Stimulated activated CD8-positive, alpha-beta memory T cell treated with anti-CD3 and anti-CD28 coated beads, Interleukin-2, amount 100 ng/mL, for 48 hours (primary cell): Measurements from ENCODE around the gene LCLAT1.

Experiments used
- DNase-seq, 2 donors: peaks; one replicate each; pipeline ENCODE4 v3.0.0-alpha.2; 2020; ENCODE audit warnings: low read depth in 2 of 2

The LCLAT1 gene

GRCh38 chr2:30447149-30448045, at the start of gene LCLAT1:
Gene LCLAT1 (plus strand): TSS chr2:30447246. CDS start chr2:30525591, 78,345 bp downstream.
- peak; percentile 81 to 84 for DNase-seq

DNA sequence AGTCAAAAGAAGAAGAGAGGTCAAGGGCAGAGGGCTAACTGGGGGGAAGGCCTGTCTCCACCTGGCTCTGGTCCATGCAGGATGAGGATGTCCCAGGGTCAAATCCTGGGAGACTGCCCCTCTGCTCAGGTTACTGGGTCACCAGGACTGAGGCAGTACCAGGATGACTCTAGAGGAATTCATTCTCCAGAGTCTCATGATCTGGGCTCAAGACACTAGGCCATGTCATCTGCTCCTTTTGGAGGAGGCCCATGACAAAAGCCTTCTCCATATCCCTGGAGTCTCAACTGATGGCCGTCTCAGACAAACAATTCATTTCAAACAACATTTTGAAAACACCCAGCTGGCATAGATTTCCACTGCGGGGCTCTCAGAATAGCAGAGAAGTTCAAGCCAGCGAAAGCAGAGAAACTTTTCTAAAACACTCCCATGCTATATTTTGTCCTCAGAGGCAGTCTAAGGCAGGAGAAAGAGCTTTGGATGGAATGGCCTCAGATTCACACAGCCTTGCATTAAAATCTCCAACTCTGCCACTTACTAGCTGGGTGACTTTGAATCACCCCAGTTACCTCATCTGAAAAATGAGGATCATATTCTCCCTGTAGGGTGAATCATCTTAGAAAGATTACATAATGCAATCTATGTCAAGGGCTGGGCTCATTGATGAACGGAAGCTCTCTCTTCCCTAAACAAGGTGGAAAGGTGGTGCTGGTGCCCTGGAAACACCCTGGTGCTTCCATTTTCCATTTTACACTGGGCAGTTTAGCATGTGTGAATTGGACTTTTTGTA, 48.8 kb upstream of the LCLAT1 start:
- DNase-seq: no peak

DNA sequence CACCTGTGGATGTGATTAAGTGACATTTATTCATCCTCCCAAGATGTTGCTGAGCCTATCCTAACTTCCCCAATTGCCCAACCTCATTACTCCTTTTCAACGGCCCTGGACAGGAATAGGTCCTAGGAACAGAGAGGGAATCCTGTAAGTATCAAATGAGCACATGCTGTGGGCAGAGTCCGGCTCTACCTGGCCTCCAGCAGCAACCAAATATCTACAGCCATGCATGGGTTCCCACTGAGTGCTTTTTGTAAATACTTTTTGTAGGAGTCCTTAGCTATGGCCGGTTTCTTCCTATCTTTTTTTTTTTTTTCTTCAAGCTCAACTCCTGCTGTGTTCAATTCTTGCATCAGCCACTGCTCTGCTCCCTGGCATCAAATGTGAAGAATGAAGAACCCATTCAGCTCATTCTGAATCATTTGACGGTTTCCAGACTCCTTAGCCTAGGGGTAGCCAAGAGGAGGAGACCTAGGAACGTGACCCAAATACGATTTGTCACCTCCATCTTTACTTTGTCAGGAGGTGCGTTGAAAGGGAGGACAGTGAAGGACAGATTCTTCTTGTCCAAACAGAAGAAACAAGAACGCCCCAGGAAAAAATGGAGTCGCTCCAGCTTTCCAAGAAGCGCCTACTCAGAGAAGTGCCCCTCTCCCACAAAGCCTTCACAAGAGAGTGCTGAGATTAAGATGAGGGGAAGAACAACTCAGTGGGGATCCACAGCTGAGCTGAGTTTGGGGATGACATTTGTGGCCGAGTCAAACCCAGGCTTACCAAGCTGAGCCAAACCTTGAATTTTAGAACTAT, 46.7 kb upstream of the LCLAT1 start:
- no peak for DNase-seq

DNA sequence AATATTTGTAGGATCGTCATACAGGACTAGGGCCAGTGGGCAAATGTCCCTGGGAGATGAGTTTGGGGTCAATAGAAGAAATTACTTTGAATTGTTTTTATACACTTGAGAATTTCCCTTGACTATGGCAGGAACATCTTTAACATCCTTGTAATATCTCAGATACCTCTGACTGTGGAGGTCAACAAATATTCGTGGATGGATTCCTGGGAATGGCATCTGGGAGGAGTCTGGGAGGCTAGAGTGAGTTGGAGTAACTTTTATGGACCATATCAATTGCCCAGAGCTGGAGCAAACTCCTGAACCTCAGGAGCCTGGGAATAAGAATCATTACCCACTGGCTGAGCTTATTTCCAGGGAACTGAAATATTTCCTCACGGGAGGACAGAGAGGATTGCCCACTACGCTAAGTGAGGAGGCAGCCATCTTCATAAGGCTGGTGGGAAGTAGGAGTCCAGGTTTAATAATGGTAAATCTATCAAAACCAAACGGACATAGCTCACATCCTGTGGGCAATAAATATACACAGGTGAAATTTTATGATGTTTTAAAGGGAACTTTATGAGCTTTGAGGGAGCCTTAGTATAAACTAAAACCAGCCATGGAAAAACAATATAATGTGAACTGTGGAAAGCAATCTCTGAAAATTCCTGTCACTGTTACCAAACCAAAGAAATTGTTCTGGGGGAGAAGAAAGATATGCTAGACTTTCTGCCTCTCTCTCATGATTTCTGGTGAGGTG, 44.4 kb upstream of the LCLAT1 start:
- DNase-seq: no peak

GRCh38 chr2:30403592-30404312, 43.3 kb upstream of the LCLAT1 start:
- DNase-seq: no peak

DNA sequence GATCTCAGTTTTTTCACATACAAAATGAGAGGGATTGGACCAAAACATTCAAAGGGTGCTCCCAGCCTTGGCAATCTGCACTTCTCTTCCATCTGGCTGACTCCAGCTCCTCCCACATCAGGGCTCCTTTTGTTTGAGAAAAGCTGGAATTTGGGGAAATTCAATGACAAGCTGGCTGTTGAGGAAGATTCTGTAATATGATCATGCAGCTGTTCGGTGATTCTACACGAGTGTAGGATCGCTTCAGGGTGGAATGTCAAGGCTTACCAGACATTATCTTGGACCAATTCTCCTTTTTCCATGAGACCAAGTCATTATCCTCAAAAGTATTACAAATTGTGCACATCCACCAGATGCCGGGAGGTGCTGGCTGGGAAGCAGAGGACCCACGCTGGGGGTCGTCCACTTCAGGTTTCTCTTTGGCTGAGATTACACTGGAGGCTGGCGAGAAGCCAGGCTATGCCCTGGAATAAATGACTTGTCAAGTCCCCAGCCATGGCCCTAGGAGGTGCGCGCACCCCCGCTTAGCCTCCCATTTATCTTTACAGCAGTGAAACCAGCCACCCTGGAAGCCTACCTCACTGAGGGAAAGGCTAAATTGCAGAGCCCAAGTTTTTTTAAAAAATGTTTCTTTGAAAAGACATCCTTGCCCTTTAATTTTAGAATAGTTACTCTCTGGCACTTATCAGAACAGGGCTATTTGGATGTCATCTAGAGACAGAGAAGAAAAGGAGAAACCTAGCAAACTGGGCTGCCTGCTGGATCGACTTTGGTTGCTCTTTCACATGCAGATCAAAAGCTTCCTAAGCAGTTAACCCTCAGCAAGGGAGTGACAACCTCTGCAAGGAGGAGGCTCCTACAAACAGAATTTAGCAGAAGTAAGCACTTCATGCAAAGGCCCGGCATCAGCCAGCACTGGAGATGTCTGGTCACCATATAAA, 42.5 kb upstream of the LCLAT1 start:
- DNase-seq: no peak

- no peak for DNase-seq
Measured at GRCh38 chr2:30405260-30405605, 41.8 kb upstream of the LCLAT1 start.

- no peak for DNase-seq
Measured at GRCh38 chr2:30406853-30407252, 40.2 kb upstream of the LCLAT1 start.

- DNase-seq: no peak
Measured at GRCh38 chr2:30408961-30409387, 38.1 kb upstream of the LCLAT1 start.

DNA sequence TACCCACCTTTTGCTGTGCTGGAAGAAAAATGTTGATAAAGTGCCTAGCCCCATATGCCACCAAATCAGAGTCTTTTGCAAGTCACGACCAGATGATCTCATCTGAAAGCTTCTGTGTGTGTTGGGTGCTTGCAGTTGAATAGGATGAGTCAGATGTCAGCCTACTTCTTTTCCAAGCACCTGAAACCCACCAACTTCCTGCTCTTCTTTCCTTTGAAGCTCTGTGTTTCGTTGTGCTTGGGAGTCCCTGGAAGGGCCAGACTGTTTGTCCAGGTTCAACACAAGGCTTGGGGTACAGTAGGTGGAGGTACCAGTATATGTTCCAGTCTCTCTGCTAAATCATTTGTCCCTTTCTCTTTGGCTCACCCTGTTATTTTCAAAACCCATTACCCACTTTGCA, 36.8 kb upstream of the LCLAT1 start:
- no peak for DNase-seq

DNA sequence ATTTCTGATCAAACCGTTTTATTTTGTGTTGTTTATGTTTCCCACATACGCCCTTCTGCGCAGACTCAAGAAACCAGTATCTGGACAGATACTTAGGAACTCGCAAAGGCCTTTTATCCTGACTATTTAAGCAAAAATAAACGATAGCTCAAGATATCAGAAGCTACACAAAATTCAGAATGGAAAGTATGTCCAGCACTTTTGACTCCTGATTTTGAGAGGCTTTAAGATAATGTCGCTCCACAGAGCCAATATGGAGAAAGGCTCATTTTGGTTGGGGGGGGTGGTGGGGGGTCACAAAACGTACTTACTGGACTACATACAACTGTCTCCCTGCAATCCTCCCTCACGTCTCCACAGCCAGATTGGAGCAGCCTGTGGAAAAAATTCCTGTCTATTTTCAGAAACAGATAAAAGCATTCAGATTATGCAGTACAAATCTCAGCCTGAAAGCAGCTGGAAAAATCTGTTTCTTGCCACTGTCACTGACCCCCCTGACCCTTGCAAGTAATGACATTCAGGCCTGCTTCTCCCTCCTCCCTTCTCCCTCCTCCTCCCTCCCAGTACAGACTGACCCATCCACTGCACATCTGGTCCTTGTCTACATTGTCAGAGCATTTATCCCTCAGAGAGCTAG, 34.9 kb upstream of the LCLAT1 start:
- no peak for DNase-seq

- DNase-seq: no peak
Measured at GRCh38 chr2:30412684-30413570, 34.1 kb upstream of the LCLAT1 start.

- no peak for DNase-seq
Measured at GRCh38 chr2:30414961-30415360, 32.1 kb upstream of the LCLAT1 start.

DNA sequence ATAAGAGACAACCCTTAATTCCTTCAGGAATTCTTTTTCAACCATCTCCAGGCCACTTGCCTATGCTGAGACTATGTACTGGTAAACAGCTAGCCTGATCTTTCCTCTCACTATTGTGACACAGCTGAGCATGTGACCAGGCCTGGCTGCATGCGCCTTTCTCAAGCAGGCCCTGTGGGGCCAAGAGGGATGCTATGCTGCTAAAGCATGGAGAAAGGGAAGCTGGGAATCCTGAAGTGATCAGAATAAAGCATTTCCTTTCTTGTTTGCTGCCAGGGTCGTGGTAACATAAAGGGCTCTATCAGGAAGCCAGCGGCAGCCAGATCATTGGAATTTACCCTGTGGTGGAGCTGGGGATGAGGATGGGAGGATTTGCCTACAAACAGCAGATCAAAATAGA, 29.8 kb upstream of the LCLAT1 start:
- DNase-seq: no peak

DNA sequence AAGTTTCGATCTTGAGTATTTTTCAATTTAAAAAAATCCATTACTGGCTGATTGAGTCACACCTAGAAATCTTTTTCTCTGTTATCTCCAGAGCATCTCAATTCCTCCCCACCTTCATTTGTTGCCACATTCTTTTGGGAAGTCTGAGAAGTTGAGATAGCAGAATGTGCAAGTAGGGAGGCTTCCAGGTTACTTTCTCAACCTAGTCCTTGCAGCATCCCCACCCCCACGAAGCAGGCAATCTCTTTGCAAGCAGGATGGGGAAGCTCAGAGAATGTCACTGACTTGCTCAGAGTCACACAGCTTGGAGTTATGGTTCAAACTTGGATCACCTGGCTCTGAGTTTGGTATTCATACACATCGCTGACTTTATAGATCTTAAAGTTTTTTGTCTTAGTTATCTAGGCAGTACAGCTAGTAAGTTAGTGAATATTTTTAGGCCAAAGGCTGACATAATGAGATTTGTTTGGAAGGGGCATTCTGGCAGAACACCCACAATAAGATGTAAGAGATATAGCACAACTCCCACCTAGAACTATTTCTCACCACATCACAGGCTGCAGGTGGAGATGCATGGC, 25.9 kb upstream of the LCLAT1 start:
- no peak for DNase-seq

GRCh38 chr2:30421604-30422443, 25.2 kb upstream of the LCLAT1 start:
- DNase-seq: no peak
